ENCODE results near the gene GTF3C1.

The GTF3C1 gene

DNA sequence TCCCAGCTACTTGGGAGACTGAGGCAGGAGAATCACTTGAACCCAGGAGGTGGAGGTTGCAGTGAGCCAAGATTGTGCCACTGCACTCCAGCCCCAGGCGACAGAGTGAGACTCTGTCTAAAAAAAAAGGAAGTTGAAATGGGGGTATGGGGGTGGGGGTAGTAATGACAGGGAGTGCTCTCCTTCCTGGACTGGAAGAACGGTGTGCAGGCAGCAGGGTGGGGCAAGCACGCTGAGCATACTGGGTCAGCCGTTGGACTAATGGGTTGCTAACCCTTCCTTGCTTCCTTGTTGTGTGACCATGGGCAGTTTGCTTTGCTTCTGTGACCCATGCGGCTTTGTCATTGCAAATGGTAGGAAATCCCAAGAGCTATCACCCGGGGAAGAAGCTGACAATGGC is 16.7 kb upstream of the GTF3C1 start:
- DNase-seq (ENCODE audit: low spot score), result no peak

DNA sequence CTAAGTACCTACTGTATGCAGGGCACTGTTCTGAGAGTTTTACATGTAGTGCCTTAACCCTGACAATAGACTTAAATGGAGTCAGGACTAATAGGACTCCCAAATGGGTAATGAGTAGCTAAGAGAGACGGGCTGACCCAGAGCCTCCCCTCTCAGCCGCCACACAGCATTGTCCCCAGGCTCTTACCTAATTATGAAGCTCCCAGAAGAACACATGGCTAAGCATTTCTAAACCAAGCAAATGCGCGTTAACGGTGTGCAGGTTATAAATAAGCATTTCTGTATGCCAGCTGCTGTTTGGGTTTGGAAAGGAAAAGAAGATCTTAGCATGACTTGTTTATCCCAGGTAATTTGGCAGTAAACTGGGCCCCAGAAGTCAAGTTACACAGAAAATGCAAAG is 14.5 kb upstream of the GTF3C1 start:
- no peak for DNase-seq (ENCODE audit: low spot score)

DNA sequence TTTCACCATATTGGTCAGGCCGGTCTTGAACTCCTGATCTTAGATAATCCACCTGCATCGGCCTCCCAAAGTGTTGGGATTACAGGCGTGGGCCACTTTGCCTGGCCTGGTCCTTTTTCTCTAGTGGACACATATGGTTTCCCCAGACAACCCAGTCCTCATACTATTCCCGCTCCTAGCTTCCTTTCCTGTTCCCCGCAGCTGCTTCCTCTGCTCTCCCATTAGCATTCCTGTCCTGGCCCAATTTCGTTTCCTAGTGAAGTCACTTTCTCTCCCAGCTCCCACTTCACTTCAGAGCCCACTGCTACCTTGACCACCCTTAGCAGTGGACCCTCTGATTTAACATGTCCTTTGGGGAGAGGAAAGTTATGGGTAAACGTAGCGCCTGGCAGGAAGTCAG is 11.5 kb upstream of the GTF3C1 start:
- no peak for DNase-seq (ENCODE audit: low spot score)

DNA sequence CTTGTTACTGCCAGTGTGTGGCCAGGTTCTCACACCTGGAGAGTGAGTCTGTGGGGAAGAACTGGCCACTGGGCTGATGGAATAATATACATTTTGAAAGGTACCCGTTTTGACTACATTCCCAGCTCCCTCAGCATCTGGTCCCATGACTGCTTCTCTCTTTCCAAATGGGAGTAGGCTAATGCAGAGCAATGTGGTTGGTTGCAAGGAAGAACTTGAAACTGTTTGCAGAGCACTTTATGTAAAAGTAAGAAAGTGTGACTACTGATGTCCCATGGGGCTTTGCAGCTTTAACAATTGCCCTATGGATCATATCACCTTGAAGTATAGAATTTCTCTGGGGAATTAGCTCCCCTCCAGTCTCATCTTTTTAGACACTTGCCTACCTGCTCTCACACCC is 9.2 kb upstream of the GTF3C1 start:
- DNase-seq (ENCODE audit: low spot score), result no peak

DNA sequence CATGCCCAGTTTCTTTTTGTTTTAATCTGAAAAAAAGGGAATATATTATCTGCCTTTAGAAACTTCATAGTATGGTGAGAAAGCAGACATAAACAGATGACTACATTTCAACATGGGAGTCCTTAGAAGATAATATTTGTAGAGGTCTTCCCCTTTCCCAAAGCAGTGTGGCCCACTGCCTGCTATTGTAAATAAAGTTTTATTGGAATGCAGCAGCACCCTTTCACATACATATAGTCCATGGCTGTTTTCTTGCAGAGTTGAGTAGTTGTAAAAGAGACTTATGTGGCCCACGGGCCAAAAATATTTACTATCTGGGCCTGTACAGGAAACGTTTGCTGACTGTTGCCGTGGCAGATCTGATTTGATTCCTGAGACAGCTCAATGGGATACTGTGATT is 8.7 kb upstream of the GTF3C1 start:
- no peak for DNase-seq (ENCODE audit: low spot score)

DNA sequence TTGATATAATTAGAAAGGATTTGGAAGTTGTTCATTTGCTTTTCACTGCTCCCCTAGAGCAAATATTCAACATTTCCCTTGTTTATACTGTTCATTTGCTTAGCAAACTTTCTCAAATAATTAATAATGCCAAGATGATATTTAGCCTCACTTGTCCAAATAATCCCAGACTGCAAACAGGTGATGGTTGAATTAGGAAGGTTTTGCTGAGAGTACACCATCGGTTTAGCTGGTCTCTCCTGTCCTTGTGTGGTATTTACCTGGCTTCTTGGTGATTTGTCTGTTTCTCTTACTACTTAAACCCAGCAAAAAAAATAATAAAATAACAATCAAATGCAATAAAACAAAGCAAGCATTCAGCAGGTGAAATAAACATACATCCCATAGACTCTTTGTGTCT is 6.8 kb upstream of the GTF3C1 start:
- no peak for DNase-seq (ENCODE audit: low spot score)

DNA sequence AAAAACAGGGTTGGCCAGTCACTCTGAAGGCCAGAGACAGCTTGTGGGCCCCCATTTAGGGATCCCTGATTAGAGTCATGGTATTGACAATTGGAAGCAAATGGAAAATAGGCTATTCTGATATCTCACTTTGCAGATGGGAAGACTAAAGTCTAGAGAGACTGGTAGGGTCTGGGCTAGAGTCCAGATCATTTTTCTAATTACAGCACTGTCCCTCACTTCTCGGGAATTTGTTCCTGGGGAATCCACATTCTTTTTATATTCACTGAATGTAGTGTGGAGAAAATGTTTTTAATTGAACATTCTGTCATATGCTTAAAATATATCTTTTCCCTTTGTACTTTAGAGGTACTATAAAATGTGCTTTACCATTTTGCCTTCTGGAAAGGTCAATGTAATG is 1.3 kb upstream of the GTF3C1 start:
- DNase-seq (ENCODE audit: low spot score), result peak; percentile 15

DNA sequence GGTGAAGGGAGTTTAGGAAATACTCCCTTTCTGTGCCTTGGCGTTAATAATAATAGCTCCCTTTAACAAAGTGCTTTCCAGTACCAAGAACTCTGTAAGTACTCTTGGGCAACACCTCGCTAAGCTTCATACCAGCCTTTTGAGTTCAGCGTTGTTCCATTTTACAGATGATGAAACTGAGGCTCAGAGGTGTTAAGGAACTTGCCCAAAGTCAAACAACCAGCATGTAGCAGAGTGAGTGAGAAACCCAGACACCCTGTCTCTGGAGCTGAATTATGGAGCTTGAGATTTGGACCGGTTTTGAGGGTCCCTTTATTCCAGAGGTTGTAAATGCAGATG is 838 bp upstream of the GTF3C1 start:
- DNase-seq (ENCODE audit: low spot score), result no peak

DNA sequence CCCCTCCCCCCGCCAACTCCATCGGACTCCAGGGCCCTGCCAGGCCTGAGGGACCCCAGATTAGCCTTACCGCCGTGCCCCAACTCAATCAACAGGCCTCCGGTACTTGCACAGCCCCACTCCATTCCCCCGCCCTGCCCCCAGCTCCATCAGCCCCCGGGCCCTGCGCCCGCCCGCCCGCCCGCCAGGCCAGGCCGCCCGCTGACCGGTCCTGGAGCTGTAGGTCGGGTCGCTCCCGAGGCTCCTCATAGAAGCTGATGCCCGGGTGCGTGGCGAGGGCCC is 308 bp downstream of the GTF3C1 start:
- DNase-seq (ENCODE audit: low spot score), result no peak

DNA sequence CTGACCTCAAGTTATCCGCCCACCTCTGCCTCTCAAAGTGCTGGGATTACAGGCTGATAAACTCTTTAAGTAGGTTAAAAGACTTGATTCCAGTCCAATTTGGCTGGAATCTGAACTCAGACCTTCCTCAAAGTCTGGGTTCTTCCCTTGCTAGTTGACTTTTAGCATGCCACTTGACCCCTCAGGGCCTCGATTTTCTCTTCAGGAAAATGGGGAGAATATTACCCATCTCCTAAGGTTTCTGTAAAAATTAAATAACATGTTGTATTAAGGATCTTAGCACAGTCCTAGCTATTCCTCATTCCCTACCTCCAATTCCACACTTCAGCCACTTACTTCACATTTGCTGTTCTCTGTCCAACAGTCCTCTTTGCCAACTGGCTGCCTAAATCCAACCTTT is 1.9 kb downstream of the GTF3C1 start:
- DNase-seq (ENCODE audit: low spot score), result no peak

DNA sequence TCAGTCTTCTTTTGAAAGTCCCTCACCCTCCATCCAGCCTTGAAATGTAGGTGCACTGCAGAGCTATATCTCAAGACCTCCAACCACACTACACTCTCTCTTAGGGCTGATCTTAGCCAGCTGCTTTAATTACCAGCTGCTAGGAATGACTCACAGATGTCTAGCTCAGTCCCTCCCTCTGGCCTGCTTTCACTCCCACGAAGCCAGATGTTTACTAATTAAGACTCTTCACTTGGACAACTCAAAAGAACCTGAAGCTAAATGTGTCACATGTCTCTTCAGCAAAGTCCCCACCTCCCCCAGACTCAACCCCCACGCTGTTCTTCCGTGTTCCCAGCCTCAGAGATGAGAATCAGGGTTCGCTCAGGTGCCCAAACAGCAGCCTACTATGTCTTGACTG is 2.6 kb downstream of the GTF3C1 start:
- DNase-seq (ENCODE audit: low spot score), result peak; percentile 88

DNA sequence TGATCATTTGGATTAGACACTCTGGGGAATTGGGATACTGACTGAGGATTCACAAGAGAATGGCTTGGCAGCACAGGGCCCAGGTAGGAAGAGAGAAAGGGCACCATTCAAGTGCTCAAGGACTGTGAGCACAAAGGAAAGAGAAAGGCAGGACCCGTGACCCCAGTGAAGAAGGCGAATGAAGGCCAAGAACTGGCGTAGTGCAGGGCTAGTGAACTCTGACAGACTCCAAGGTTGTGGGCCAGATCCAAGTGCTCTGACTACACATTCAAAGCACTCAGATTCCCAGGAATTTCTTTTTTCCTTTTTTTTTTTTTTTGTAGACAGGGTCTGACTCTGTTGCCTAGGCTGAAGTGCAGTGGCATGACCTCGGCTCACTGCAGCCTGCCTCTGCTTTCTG is 5.0 kb downstream of the GTF3C1 start:
- DNase-seq (ENCODE audit: low spot score), result no peak

DNA sequence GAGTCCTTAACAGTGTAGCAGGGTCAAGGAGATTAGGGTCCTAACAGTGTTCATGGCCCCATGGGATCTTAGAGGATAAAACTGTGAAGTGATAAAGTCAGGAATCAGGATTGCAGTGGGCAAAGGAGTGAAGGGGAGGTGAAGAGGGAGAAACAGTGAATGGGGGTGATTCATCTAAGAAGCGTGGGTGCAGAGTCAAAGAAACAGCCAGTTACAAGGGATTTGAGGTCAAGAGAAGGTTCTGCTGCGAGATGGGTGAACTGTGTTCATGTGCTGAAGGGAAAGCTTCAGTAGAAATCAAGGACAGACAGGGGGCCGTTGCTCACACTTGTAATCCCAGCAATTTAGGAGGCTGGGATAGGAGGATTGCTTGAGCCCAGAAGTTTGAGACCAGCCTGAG is 5.9 kb downstream of the GTF3C1 start:
- DNase-seq (ENCODE audit: low spot score), result no peak

DNA sequence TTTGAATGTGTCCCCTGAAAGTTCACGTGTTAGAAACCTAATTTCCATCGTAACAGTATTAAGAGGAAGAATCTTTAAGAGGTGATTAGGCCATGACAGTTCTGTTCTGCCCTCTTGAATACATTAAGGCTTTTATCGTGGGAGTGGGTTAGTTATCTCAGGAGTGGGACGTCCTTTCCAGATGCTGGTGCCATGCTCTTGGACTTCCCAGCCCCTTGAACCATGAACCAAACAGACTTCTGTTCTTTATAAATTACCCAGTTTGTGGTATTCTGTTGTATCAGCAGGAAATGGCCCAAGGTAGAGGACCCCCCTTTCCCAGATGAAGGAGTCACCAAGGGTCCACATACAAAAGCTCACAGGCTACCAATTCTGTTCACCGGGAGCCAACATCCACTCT is 10.1 kb downstream of the GTF3C1 start:
- no peak for DNase-seq (ENCODE audit: low spot score)

DNA sequence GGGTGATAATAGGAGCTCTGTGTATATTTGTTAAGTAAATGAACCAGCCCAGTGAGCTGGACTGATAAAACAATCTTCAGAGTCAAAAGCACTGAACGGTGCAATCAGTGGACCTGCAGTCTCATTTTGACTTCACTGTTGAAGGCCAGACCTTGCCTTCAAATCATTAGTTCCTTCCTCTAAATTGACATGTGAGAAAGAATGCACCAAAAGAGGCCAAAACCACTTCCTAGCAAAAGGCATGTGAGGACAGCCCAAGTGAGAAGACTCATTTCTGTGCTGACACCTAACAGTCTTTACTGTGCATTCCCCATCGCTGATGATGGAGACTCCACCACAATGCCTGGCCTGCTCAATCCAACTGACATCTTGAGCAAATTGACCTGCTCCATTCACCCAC is 10.6 kb downstream of the GTF3C1 start:
- DNase-seq (ENCODE audit: low spot score), result no peak

DNA sequence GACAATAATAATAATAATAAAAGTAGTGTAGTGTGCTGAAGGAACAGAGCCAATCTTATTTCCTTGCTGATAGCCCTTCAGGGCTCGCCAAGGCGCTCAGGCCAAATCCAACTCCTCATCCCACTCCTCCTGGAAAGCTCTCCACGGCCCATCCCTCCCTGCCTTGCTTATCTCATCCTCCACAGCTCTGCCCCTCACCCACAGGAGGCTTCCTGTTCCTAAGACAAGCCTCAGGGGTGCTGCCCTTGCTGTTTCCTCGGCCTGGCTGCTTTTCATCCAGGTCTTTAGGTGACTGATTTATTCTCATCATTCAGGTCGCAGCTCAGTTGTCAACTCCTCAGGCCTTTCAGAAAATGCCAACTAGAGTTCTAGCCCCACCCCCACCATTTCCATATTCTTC is 11.2 kb downstream of the GTF3C1 start:
- no peak for DNase-seq (ENCODE audit: low spot score)

DNA sequence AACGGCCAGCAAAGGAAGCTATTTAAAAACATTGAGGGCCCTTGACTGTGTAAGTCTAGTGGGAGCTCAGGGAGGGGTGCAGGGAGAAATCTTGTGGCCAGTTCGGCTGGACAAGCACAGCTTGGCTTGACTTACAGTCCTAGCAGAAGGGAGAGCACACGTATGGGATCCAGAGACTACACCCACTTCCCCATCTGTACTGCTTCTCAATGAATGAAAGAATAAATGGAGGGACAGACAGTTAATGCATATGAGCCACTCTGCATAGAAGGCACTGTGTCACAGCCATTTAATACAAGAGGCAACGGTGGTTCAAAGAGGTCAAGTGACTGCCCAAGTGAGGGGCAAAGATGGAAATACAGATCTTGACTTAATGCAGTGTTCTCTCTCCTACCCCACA is 15.5 kb downstream of the GTF3C1 start:
- DNase-seq (ENCODE audit: low spot score), result no peak

DNA sequence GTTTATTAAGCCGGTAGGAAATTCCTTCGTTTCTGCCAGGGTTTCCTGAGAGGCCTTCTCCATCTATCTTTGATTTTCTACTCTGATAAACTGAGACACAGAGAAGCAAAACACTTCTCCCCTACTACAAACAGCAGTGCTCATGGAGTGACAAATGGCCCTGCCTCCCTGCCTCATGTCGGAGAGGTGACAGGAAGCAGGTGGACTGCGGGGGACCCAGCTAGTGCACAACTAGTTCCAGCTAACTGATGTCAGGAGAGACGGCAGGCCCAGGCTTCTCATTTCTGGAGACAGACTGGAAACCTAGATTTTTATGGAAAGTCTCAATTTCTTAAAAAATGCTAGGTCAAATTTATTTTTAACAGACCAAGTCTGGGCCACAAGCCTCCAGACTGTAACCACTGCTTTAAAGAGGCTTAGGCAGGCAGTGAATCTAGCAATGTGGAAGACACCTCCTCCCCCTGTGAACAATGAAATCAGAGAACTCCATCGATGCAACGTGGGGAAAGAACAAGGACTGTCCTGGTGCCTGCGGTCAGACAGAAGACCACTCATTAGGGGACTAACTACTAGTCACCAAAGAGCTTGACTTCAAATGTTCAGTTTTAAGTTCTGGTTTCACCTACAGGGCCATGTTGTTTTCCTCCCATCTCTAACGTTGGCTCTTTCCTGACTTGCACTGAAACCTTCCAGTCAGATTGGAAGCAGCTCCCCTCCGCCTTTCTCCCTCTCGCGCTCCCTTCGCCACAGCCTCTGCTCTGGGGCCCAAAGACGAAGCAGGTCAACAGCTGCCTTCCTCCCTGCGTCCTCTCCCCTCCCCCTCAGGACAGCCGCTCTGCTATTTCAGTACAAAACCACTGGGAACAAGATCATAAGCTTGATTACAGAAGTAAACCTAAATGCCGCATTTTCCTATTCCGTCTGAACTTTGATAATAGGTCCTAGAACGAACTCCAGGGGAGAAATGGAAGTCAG is 17.6 kb downstream of the GTF3C1 start:
- no peak for DNase-seq (ENCODE audit: low spot score)

DNA sequence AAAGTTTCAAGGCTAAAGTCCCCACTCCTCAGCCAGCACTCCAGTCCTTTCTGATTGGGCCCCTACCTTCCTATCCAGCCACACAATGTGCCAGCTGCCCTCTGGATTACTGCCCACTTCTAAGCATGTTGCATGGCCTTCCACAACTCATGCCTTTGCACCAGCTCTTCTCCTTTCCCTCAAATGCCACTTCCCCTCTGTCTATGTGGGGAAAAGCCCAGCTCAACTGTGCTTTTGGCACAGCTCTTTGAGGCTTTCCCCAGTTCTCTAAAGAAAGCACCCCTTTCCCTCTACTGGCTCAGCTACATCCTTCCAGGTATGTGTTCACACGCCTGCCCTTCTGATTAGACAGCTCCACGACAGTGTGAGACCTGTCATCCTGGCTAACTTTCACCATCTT is 18.5 kb downstream of the GTF3C1 start:
- DNase-seq (ENCODE audit: low spot score), result no peak

DNA sequence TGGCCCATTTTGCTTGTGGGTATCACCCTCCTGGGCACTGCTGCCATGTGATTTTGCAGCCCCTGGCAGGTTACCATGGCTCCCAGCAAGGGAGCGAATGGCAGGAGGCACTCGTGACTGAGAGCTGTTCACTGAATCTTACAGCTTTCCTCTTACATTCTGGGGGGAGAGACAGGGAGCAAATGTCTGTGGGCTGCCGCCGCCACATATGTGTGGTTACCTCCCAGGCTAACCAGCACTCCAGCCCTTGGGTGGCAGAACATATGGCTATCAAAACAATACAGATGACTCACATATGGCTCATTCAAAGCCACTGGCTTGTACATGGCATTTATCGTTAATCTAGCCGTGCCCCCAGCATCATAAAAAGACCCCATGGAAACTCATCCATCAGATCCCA is 19.8 kb downstream of the GTF3C1 start:
- no peak for DNase-seq (ENCODE audit: low spot score)

DNA sequence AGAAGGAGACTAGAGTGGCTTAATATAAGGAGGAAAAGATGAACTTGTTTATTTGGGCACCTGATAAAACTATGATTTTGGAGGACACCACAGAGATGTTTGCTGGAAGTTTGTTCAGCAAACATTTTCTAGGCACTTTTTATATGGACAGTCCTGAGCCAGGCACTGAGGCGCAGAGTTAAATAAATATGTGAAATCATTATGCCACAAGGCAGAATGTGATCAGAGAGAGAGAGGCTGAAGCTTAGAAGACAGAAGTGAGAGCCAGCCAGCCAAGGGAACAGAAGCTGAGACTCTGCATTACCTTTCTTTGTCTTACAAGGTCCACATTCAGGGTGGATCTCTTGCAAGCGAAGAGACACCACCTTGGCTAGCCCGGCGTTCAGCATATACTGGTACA is 21.4 kb downstream of the GTF3C1 start:
- no peak for DNase-seq (ENCODE audit: low spot score)

DNA sequence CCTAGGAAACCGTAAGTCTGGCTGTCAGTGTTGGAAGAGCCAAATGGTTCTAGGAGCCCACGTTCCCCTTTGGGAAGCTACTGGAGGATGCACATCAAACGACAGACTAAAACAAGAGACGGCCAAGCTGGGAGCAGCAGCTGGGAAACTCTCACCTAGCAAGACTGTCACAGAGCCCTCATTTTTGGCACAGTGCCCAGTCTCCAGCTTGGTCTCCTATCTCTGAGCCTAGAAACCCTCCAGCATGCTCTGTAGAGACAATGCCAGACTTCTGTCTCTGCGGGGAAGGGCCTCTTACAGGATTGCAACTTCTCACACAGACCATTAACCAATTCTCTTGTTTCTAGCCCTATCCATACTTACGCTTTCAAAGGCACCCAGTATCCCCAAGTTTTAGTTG is 23.5 kb downstream of the GTF3C1 start:
- no peak for DNase-seq (ENCODE audit: low spot score)

DNA sequence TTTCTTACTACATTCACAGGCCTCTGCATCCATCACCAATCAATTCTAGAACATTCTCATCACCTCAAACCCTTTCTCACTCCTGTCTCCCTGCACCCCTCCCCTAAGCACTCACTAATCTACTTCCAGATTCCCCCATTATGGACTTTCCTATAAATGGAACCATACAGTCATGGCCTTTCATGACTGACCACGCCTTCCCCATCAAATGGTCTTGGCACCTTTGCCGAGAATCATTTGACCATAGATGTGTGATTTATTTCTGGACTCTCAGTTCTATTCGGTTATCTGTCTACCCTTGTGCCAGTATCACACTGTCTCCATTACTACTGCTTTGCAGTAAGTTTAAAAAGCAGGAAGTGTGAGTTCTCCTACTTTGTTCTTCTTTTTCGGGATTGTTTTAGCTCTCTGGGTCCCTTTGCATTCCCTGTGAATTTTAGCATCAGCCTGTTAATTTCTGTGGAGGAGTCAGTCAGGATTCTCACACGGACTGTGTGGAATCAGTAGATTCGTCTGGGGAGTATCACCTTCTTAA is 27.5 kb downstream of the GTF3C1 start:
- no peak for DNase-seq (ENCODE audit: low spot score)

DNA sequence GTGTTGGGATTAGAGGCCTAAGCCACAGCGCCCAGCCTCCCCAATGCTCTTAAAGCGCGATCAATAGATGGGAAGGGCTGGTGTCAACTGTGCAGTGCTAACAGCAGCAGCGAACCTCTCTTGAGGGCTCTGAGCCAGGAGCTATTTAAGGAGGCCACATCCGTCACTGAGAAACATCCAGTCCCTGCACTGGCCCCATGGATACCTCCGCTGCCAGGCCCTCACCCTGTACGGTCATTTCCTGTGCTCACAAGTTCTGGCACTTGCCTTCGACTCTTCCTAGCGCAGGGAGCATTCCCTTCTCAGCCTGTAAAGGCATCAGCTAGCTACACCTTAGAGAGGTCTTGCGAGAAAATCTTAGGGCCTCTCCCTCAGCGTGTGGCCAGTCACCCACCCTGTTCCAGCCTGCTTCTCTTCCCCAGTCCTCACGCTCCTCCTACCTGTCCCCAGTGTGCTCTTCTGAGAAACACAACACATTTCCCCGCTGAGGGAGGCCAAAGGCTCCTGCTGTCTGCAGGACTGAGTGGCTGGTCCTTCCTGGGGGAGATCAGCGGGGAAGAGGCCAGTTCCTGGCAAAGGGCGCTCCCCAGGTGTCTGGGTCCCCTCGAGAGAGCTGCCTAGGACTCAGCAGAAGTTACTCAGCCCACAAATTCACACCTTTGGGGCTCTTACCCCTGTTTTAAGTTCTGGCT is 28.6 kb downstream of the GTF3C1 start:
- no peak for DNase-seq (ENCODE audit: low spot score)

All from GM03348 (cell line).